Activated CD4-positive, alpha-beta T cell treated with anti-CD3 and anti-CD28 coated beads, Interleukin-2, amount 10 ng/mL, durations not matched to agents 24 days and 14 days (primary cell): ENCODE results near the gene ARMH4. TPM values are rescaled to one million over a fixed set of nuclear protein-coding genes. Genes with fewer than 3 reads are reported as not detected.

Experiments used
- DNase-seq: peaks from one replicate; pipeline ENCODE4 v3.0.0; 2022
- H3K27ac Mint-ChIP-seq: one replicate; pipeline ENCODE4 v1.8.0; 2022; ENCODE audit warnings: mild to moderate bottlenecking, mixed read lengths
- H3K27me3 Mint-ChIP-seq: one replicate; pipeline ENCODE4 v1.8.0; 2022; ENCODE audit warnings: mixed read lengths
- H3K36me3 Mint-ChIP-seq: one replicate; pipeline ENCODE4 v1.8.0; 2022; ENCODE audit warnings: low read depth, mild to moderate bottlenecking, mixed read lengths
- H3K4me1 Mint-ChIP-seq: one replicate; pipeline ENCODE4 v1.8.0; 2021; ENCODE audit warnings: mixed read lengths
- H3K4me3 Mint-ChIP-seq: one replicate; pipeline ENCODE4 v1.8.0; 2022; ENCODE audit warnings: mild to moderate bottlenecking, moderate library complexity, mixed read lengths
- H3K9me3 Mint-ChIP-seq: one replicate; pipeline ENCODE4 v1.8.0; 2021; ENCODE audit warnings: mixed read lengths
- intact Hi-C: fragments of 100-400 bp; cut with micrococcal nuclease; formaldehyde crosslinking; loops from one replicate; pipeline ENCODE4 v1.15.1; 2023
- total RNA-seq: library from RNA; stranded (reverse); gene quantifications from 2 replicates; pipeline ENCODE4 v1.2.3, GENCODE V29; 2022

Gene ARMH4
- total RNA-seq, 1 donor from 2014 or later: not detected

- intact Hi-C loops: no loop called here
- Mint-ChIP-seq H3K4me1 (no peaks in the 10 kb centered on the region), H3K27ac (no peak overlapping the region), H3K4me3 (no peak overlapping the region), H3K9me3 (no peaks in the 10 kb centered on the region), H3K27me3 (peaks cover 3% of the 10 kb centered on the region), H3K36me3 (no peaks in the 10 kb centered on the region)
- DNase-seq: no peak
Measured at GRCh38 chr14:58002618-58003017, 149.4 kb downstream of the ARMH4 start.

- Mint-ChIP-seq H3K36me3 (no peaks in the 10 kb centered on the region), H3K4me1 (no peaks in the 10 kb centered on the region)
- no peak for DNase-seq
Measured at GRCh38 chr14:57999979-58000378, 152.0 kb downstream of the ARMH4 start.

GRCh38 chr14:57999471-57999870 lies 152.5 kb downstream of the ARMH4 start:
- Mint-ChIP-seq H3K9me3 (no peaks in the 10 kb centered on the region), H3K4me3 (no peak overlapping the region), H3K27me3 (peaks cover 3% of the 10 kb centered on the region), H3K4me1 (no peaks in the 10 kb centered on the region), H3K27ac (no peak overlapping the region), H3K36me3 (no peaks in the 10 kb centered on the region)
- DNase-seq: no peak
- intact Hi-C loops: no loop called here

More at GRCh38 chr14:57999979-58000378, 152.0 kb downstream of the ARMH4 start:
- Mint-ChIP-seq H3K27me3 (peaks cover 3% of the 10 kb centered on the region), H3K9me3 (no peaks in the 10 kb centered on the region), H3K4me3 (no peak overlapping the region), H3K27ac (no peak overlapping the region)
- intact Hi-C loops: no loop called here

GRCh38 chr14:57998766-57999165 lies 153.2 kb downstream of the ARMH4 start:
- Mint-ChIP-seq H3K4me1 (no peaks in the 10 kb centered on the region), H3K27ac (no peak overlapping the region), H3K9me3 (no peaks in the 10 kb centered on the region), H3K27me3 (peaks cover 3% of the 10 kb centered on the region), H3K4me3 (no peak overlapping the region), H3K36me3 (no peaks in the 10 kb centered on the region)
- DNase-seq: no peak
- intact Hi-C loops: no loop called here

GRCh38 chr14:57991353-57991752 lies 160.7 kb downstream of the ARMH4 start:
- intact Hi-C loops: no loop called here
- no peaks in the 10 kb centered on the region for H3K9me3 Mint-ChIP-seq
- no peaks in the 10 kb centered on the region for H3K27me3 Mint-ChIP-seq
- no peak overlapping the region for H3K27ac Mint-ChIP-seq
- DNase-seq: no peak
- H3K4me3 Mint-ChIP-seq: no peak overlapping the region
- no peaks in the 10 kb centered on the region for H3K36me3 Mint-ChIP-seq
- H3K4me1 Mint-ChIP-seq: no peaks in the 10 kb centered on the region

- intact Hi-C loops: no loop called here
- no peak overlapping the region for H3K4me3 Mint-ChIP-seq
- no peak overlapping the region for H3K27ac Mint-ChIP-seq
- H3K27me3 Mint-ChIP-seq: no peaks in the 10 kb centered on the region
- no peak for DNase-seq
- H3K9me3 Mint-ChIP-seq: no peaks in the 10 kb centered on the region
- no peaks in the 10 kb centered on the region for H3K36me3 Mint-ChIP-seq
- H3K4me1 Mint-ChIP-seq: no peaks in the 10 kb centered on the region
Measured at GRCh38 chr14:57988445-57988844, 163.6 kb downstream of the ARMH4 start.

GRCh38 chr14:57987596-57988300 lies 164.3 kb downstream of the ARMH4 start:
- DNase-seq: no peak
- Mint-ChIP-seq H3K4me3 (no peak overlapping the region), H3K9me3 (no peaks in the 10 kb centered on the region), H3K36me3 (no peaks in the 10 kb centered on the region), H3K4me1 (no peaks in the 10 kb centered on the region), H3K27ac (no peak overlapping the region), H3K27me3 (no peaks in the 10 kb centered on the region)
- intact Hi-C loops: no loop called here

GRCh38 chr14:57987051-57987450 lies 165.0 kb downstream of the ARMH4 start:
- Mint-ChIP-seq H3K9me3 (no peaks in the 10 kb centered on the region), H3K36me3 (no peaks in the 10 kb centered on the region), H3K4me3 (no peak overlapping the region), H3K27ac (no peak overlapping the region), H3K27me3 (no peaks in the 10 kb centered on the region), H3K4me1 (no peaks in the 10 kb centered on the region)
- intact Hi-C loops: no loop called here
- DNase-seq: no peak

GRCh38 chr14:57982804-57983634 lies 169.0 kb downstream of the ARMH4 start:
- no peak for DNase-seq
- no peak overlapping the region for H3K27ac Mint-ChIP-seq
- H3K36me3 Mint-ChIP-seq: no peaks in the 10 kb centered on the region
- no peaks in the 10 kb centered on the region for H3K27me3 Mint-ChIP-seq
- intact Hi-C loops: no loop called here
- H3K4me3 Mint-ChIP-seq: no peak overlapping the region
- no peaks in the 10 kb centered on the region for H3K9me3 Mint-ChIP-seq
- no peaks in the 10 kb centered on the region for H3K4me1 Mint-ChIP-seq

GRCh38 chr14:57981817-57982560 lies 170.0 kb downstream of the ARMH4 start:
- Mint-ChIP-seq H3K27me3 (no peaks in the 10 kb centered on the region), H3K27ac (no peak overlapping the region), H3K4me1 (no peaks in the 10 kb centered on the region), H3K4me3 (no peak overlapping the region), H3K36me3 (no peaks in the 10 kb centered on the region), H3K9me3 (no peaks in the 10 kb centered on the region)
- intact Hi-C loops: no loop called here
- DNase-seq: no peak

GRCh38 chr14:57979376-57980048 lies 172.5 kb downstream of the ARMH4 start:
- DNase-seq: no peak
- H3K9me3 Mint-ChIP-seq: no peaks in the 10 kb centered on the region
- intact Hi-C loops: no loop called here
- no peaks in the 10 kb centered on the region for H3K27me3 Mint-ChIP-seq
- H3K27ac Mint-ChIP-seq: no peak overlapping the region
- H3K4me3 Mint-ChIP-seq: no peak overlapping the region
- no peaks in the 10 kb centered on the region for H3K4me1 Mint-ChIP-seq
- H3K36me3 Mint-ChIP-seq: no peaks in the 10 kb centered on the region

GRCh38 chr14:57976701-57977100 lies 175.3 kb downstream of the ARMH4 start:
- Mint-ChIP-seq H3K27me3 (no peaks in the 10 kb centered on the region), H3K4me1 (no peaks in the 10 kb centered on the region), H3K36me3 (no peaks in the 10 kb centered on the region), H3K27ac (no peak overlapping the region), H3K9me3 (no peaks in the 10 kb centered on the region), H3K4me3 (no peak overlapping the region)
- DNase-seq: no peak
- intact Hi-C loops: no loop called here

- DNase-seq: no peak
- H3K27me3 Mint-ChIP-seq: no peaks in the 10 kb centered on the region
- H3K4me3 Mint-ChIP-seq: no peak overlapping the region
- no peaks in the 10 kb centered on the region for H3K4me1 Mint-ChIP-seq
- intact Hi-C loops: no loop called here
- no peak overlapping the region for H3K27ac Mint-ChIP-seq
- no peaks in the 10 kb centered on the region for H3K9me3 Mint-ChIP-seq
- no peaks in the 10 kb centered on the region for H3K36me3 Mint-ChIP-seq
Measured at GRCh38 chr14:57974896-57975295, 177.1 kb downstream of the ARMH4 start.
